GM18861 (cell line): ENCODE results near the gene INPP5J.
"Not testable (repeated sequence)": the region's sequence is repeated elsewhere in the genome, so short reads cannot be mapped to it uniquely, and the experiment has no call there.

Experiments
- ATAC-seq: cut with Tn5 transposase; IDR thresholded peaks from one replicate; pipeline ENCODE4 v1.9.1; 2021; ENCODE audit not compliant: unreplicated experiment

The INPP5J gene

GRCh38 chr22:31086703-31087330 lies 35.9 kb upstream of the INPP5J start:
- ATAC-seq: no peak

- no peak for ATAC-seq
Measured at GRCh38 chr22:31087744-31088215, 35.0 kb upstream of the INPP5J start.

GRCh38 chr22:31088233-31088986 lies 34.4 kb upstream of the INPP5J start:
- ATAC-seq: no peak

- ATAC-seq: no peak
Measured at GRCh38 chr22:31089160-31090100, 33.3 kb upstream of the INPP5J start.

GRCh38 chr22:31090217-31091085 lies 32.3 kb upstream of the INPP5J start:
- no peak for ATAC-seq

GRCh38 chr22:31091106-31091975 lies 31.4 kb upstream of the INPP5J start:
- ATAC-seq: no peak

GRCh38 chr22:31092161-31092560 lies 30.6 kb upstream of the INPP5J start:
- ATAC-seq: no peak

- no peak for ATAC-seq
Measured at GRCh38 chr22:31093086-31093850, 29.5 kb upstream of the INPP5J start.

GRCh38 chr22:31094021-31094551 lies 28.7 kb upstream of the INPP5J start:
- ATAC-seq: no peak

- ATAC-seq: no peak
Measured at GRCh38 chr22:31094741-31095140, 28.0 kb upstream of the INPP5J start.

- no peak for ATAC-seq
Measured at GRCh38 chr22:31095637-31096249, 27.0 kb upstream of the INPP5J start.

- ATAC-seq: no peak
Measured at GRCh38 chr22:31096657-31097279, 26.0 kb upstream of the INPP5J start.

GRCh38 chr22:31097539-31097938 lies 25.2 kb upstream of the INPP5J start:
- not testable (repeated sequence) for ATAC-seq

- ATAC-seq: no peak
Measured at GRCh38 chr22:31097941-31098631, 24.7 kb upstream of the INPP5J start.

GRCh38 chr22:31098632-31099110 lies 24.1 kb upstream of the INPP5J start:
- no peak for ATAC-seq

- no peak for ATAC-seq
Measured at GRCh38 chr22:31099386-31099785, 23.4 kb upstream of the INPP5J start.
